PC-3 (cell line): ENCODE measurements around the gene NCAPD2.

Experiments
- EZH2 ChIP-seq: fragments of 300-600 bp; sonication (generic); IDR thresholded peaks from one replicate; pipeline ENCODE4 v1.6.1; 2017; ENCODE audit warnings: antibody characterized with exemption, mild to moderate bottlenecking, low read length; ENCODE audit not compliant: unreplicated experiment
- EZH2phosphoT487 ChIP-seq: fragments of 300-600 bp; sonication (generic); IDR thresholded peaks from 2 replicates; pipeline ENCODE4 v1.6.1; 2018; ENCODE audit warnings: mild to moderate bottlenecking, antibody characterized with exemption, low read length, borderline replicate concordance
- TF ChIP-seq, protein P1 (sequence below): fragments of 300-600 bp; sonication (generic); conservative IDR thresholded peaks from 2 replicates; pipeline ENCODE4 v1.5.1; 2017; ENCODE audit warnings: antibody characterized with exemption, low read depth, mild to moderate bottlenecking, low read length

DNA sequence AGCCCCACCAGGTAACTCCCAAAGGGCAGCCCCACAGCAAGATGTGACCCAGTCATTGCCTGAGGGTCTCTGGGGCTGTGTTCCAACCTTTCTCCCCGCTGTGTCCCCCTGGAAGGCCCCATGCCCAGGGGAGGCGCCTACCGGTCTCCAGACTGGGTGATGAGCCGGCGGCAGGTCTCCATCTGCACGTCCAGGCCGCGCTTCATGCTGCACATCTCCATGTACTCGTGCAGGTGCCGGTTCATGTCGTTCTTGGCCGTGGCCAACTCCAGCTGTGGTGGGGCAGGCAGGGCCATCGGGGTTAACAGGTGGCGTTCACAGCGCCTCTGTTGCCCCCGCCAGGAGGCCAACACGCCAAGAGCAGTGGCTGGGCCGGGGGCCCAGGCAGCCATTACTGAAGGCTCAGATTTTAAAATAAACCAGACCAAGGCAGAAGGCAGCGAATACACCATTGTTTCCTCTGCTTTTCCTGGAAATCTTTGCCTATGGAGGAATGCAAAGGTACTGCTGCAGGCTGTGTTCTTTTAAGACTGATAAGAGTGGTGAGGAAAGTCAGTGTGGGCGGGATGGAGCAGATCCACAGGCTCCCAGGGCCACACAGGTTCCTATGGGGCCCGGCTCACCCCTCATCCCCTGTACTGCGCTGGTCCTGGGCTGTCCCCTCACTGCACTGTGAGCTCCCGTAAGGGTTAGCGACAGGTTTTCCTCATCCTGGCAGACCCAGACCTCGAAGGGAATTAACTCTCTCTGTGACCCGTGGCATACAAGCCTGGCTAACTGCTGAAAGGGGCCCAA is 47.7 kb downstream of the NCAPD2 start:
- TF ChIP-seq, protein P1, sequence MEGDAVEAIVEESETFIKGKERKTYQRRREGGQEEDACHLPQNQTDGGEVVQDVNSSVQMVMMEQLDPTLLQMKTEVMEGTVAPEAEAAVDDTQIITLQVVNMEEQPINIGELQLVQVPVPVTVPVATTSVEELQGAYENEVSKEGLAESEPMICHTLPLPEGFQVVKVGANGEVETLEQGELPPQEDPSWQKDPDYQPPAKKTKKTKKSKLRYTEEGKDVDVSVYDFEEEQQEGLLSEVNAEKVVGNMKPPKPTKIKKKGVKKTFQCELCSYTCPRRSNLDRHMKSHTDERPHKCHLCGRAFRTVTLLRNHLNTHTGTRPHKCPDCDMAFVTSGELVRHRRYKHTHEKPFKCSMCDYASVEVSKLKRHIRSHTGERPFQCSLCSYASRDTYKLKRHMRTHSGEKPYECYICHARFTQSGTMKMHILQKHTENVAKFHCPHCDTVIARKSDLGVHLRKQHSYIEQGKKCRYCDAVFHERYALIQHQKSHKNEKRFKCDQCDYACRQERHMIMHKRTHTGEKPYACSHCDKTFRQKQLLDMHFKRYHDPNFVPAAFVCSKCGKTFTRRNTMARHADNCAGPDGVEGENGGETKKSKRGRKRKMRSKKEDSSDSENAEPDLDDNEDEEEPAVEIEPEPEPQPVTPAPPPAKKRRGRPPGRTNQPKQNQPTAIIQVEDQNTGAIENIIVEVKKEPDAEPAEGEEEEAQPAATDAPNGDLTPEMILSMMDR = no peak
- TF ChIP-seq EZH2 = no peak
- TF ChIP-seq EZH2phosphoT487 = no peak
